ENCODE measurements around the gene SNX10.
A peak's percentile ranks its signal among the peaks of the same experiment; 100 is the strongest.

The SNX10 gene

GRCh38 chr7:26337232-26337865 lies 45.7 kb downstream of the SNX10 start:
- no peak for DNase-seq

GRCh38 chr7:26340476-26341018 lies 48.9 kb downstream of the SNX10 start:
- no peak for DNase-seq

GRCh38 chr7:26343320-26343832 lies 51.7 kb downstream of the SNX10 start:
- DNase-seq: no peak

- no peak for DNase-seq
Observed at GRCh38 chr7:26343837-26344236, 52.2 kb downstream of the SNX10 start.

- DNase-seq: no peak
Observed at GRCh38 chr7:26345202-26345601, 53.5 kb downstream of the SNX10 start.

- DNase-seq: no peak
Observed at GRCh38 chr7:26345837-26346236, 54.2 kb downstream of the SNX10 start.

- DNase-seq: no peak
Observed at GRCh38 chr7:26346611-26347203, 55.0 kb downstream of the SNX10 start.

- DNase-seq: no peak
Observed at GRCh38 chr7:26348234-26348851, 56.7 kb downstream of the SNX10 start.

GRCh38 chr7:26349005-26349915 lies 57.6 kb downstream of the SNX10 start:
- no peak for DNase-seq

- no peak for DNase-seq
Observed at GRCh38 chr7:26351171-26351570, 59.5 kb downstream of the SNX10 start.

GRCh38 chr7:26356229-26356628 lies 64.6 kb downstream of the SNX10 start:
- DNase-seq: no peak

GRCh38 chr7:26356929-26357798 lies 65.5 kb downstream of the SNX10 start:
- DNase-seq: no peak

- DNase-seq: no peak
Observed at GRCh38 chr7:26357799-26358151, 66.1 kb downstream of the SNX10 start.

GRCh38 chr7:26360650-26361049 lies 69.0 kb downstream of the SNX10 start:
- DNase-seq: no peak

- no peak for DNase-seq
Observed at GRCh38 chr7:26361637-26362036, 70.0 kb downstream of the SNX10 start.

- no peak for DNase-seq
Observed at GRCh38 chr7:26363465-26363864, 71.8 kb downstream of the SNX10 start.

GRCh38 chr7:26365077-26365900 lies 73.6 kb downstream of the SNX10 start:
- DNase-seq: peak; percentile 64

- DNase-seq: peak; percentile 26
Observed at GRCh38 chr7:26365901-26366275, 74.2 kb downstream of the SNX10 start.

GRCh38 chr7:26367219-26367711 lies 75.6 kb downstream of the SNX10 start:
- DNase-seq: no peak

GRCh38 chr7:26368542-26368941 lies 76.9 kb downstream of the SNX10 start:
- DNase-seq: no peak

- peak; percentile 59 for DNase-seq
Observed at GRCh38 chr7:26369593-26369992, 77.9 kb downstream of the SNX10 start.
